Vagina (tissue), 2 donors: Measurements from ENCODE around the gene CACHD1.

Experiments used
- CTCF ChIP-seq, 3 experiments: fragments of 450-650 bp in 2 of 3; fragments of 200-600 bp in 1 of 3; sonication (generic) in 1 of 3; IDR thresholded peaks; one replicate each; pipeline ENCODE4 v1.5.1; 2017 to 2019; ENCODE audit warnings: antibody characterized with exemption in 3 of 3, mild to moderate bottlenecking in 2 of 3, moderate library complexity in 2 of 3
- POLR2A ChIP-seq, 2 donors: fragments of 450-650 bp; IDR thresholded peaks; one replicate each; pipeline ENCODE4 v1.6.1; 2017; ENCODE audit warnings: antibody characterized with exemption in 2 of 2, mild to moderate bottlenecking in 2 of 2, moderate library complexity in 2 of 2
- POLR2AphosphoS5 ChIP-seq, 2 donors: sonication (generic); formaldehyde crosslinking; IDR thresholded peaks; one replicate each; pipeline ENCODE4 v1.9.0; 2017; ENCODE audit warnings: antibody characterized with exemption in 2 of 2, mild to moderate bottlenecking in 2 of 2, low read depth in 1 of 2; ENCODE audit not compliant: insufficient read depth in 1 of 2

DNA sequence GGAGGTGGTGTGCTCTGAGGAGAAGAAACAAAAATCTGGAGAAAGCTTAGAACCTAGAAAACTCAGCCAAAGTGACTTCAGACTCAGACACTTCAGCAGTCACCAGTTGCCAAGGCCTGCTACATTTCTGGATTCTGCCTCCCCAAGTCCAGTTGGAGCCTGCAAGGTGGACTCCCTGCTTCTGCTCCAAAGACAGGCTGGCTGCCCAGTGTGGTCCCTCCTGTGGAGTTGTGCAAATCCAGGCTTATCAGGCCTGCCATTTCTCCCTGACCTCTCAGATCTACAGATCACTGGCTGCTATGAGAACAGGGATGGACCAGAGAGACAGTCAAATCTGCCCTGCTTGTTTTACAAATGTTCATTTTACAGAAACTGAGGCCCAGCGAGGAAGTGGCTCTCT lies 9.9 kb downstream of the CACHD1 start:
- TF ChIP-seq CTCF (IDR thresholded peaks at IDR 0.05) (no peak), POLR2AphosphoS5 (IDR thresholded peaks at IDR 0.05; ENCODE audit: insufficient read depth in 1 of 2, low read depth in 1 of 2) (no peak), POLR2A (IDR thresholded peaks at IDR 0.05) (no peak)
